PC-9 (cell line): Measurements from ENCODE around the gene PRKCH.

Experiments
- EZH2 ChIP-seq: fragments of 200-600 bp; sonication (generic); IDR thresholded peaks from 2 replicates; pipeline ENCODE4 v1.8.0; 2017; ENCODE audit warnings: antibody characterized with exemption, low read depth
- TF ChIP-seq, protein P1 (sequence below): fragments of 200-600 bp; sonication (generic); conservative IDR thresholded peaks from 2 replicates; pipeline ENCODE4 v1.6.1; 2017; ENCODE audit warnings: mixed run types, antibody characterized with exemption, mild to moderate bottlenecking, moderate library complexity

DNA sequence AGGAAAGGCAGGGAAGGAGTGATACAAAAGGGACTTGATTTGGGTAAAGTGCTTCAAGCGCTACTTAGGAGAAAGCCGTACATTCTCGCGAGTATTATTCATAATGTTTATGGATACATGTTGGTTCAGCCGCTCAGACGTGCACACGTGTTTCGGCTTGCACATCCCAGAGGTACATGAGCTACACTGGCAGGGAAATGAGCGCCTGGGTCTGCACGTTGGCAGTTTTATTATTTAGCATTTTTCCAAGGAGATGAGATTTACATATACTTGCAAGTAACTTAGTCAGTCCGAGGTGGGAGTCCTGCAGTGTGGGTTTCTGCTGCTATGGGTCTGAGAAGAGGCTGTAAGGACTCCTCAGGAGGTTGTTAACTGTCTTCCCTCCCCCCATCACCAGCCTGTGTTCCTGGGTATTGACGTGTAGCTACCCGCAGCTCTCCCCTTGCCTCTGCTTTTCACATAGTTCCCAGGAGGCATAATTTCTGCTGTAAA lies 1.5 kb downstream of the PRKCH start:
- TF ChIP-seq, protein P1, sequence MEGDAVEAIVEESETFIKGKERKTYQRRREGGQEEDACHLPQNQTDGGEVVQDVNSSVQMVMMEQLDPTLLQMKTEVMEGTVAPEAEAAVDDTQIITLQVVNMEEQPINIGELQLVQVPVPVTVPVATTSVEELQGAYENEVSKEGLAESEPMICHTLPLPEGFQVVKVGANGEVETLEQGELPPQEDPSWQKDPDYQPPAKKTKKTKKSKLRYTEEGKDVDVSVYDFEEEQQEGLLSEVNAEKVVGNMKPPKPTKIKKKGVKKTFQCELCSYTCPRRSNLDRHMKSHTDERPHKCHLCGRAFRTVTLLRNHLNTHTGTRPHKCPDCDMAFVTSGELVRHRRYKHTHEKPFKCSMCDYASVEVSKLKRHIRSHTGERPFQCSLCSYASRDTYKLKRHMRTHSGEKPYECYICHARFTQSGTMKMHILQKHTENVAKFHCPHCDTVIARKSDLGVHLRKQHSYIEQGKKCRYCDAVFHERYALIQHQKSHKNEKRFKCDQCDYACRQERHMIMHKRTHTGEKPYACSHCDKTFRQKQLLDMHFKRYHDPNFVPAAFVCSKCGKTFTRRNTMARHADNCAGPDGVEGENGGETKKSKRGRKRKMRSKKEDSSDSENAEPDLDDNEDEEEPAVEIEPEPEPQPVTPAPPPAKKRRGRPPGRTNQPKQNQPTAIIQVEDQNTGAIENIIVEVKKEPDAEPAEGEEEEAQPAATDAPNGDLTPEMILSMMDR: no peak
- no peak for TF ChIP-seq EZH2
